Body of pancreas (tissue), 4 donors: Measurements from ENCODE around the gene SF3B4. TPM values are rescaled to one million over a fixed set of nuclear protein-coding genes. Genes with fewer than 3 reads are reported as not detected.

ENCODE experiments used
- ATAC-seq: fragments of 150-250 bp; one replicate; pipeline ENCODE4 v1.9.1; 2016
- DNase-seq, 4 donors: peaks; one replicate each; pipeline ENCODE4 v3.0.0-alpha.2; 2019
- H3K27ac ChIP-seq, 4 donors: fragments of 200-600 bp; sonication (generic); 1 replicate in 3 of 4; 2 replicates in 1 of 4; pipeline versions ENCODE4 v1.5.1 to v1.6.1; 2016 to 2019; ENCODE audit warnings: mild to moderate bottlenecking in 1 of 4, mixed read lengths in 1 of 4, moderate library complexity in 1 of 4
- H3K27me3 ChIP-seq, 2 donors: fragments of 200-600 bp; sonication (generic); one replicate each; pipeline ENCODE4 v1.6.0; 2016; ENCODE audit warnings: mild to moderate bottlenecking in 1 of 2
- H3K36me3 ChIP-seq, 2 donors: fragments of 200-600 bp; sonication (generic); replicated peaks in 1 of 2; 2 replicates each; pipeline ENCODE4 v1.5.1; 2016; ENCODE audit warnings: low read depth in 2 of 2; ENCODE audit not compliant: insufficient read depth in 1 of 2
- H3K4me1 ChIP-seq: fragments of 200-600 bp; sonication (generic); one replicate; pipeline ENCODE4 v1.6.0; 2016
- H3K4me3 ChIP-seq, 2 donors: fragments of 200-600 bp; sonication (generic); 1 replicate in 1 of 2; 2 replicates in 1 of 2; pipeline ENCODE4 v1.5.1; 2016 to 2019
- H3K9me3 ChIP-seq, 3 donors: fragments of 200-600 bp; sonication (generic); 1 replicate in 2 of 3; 2 replicates in 1 of 3; pipeline ENCODE4 v1.5.1; 2016
- CTCF ChIP-seq, 7 experiments: fragments of 450-650 bp in 4 of 7; fragments of 200-600 bp in 3 of 7; sonication (generic) in 3 of 7; IDR thresholded peaks; one replicate each; pipeline ENCODE4 v1.5.1; 2016 to 2019; ENCODE audit warnings: antibody characterized with exemption in 7 of 7
- POLR2A ChIP-seq, 3 donors: fragments of 450-650 bp; IDR thresholded peaks; one replicate each; pipeline ENCODE4 v1.6.1; 2016; ENCODE audit warnings: antibody characterized with exemption in 3 of 3, mild to moderate bottlenecking in 2 of 3
- WGBS, 2 donors: methylation state at CpG; one replicate each; pipeline ENCODE4 v1.1.5; 2017; 5-methylcytosine and 5-hydroxymethylcytosine counted together
- intact Hi-C: fragments of 100-400 bp; cut with DNase I; formaldehyde crosslinking; loops from one replicate; pipeline ENCODE4 v1.15.1; 2023
- total RNA-seq, 2 donors: library from RNA; depleted of rRNA; stranded (reverse); fragments of >200 nt; gene quantifications; one replicate each; pipeline ENCODE4 v1.1.0, GENCODE V29; 2016

Gene SF3B4
- total RNA-seq, 2 donors from 2014 or later, result 4.7 to 8.2 TPM

DNA sequence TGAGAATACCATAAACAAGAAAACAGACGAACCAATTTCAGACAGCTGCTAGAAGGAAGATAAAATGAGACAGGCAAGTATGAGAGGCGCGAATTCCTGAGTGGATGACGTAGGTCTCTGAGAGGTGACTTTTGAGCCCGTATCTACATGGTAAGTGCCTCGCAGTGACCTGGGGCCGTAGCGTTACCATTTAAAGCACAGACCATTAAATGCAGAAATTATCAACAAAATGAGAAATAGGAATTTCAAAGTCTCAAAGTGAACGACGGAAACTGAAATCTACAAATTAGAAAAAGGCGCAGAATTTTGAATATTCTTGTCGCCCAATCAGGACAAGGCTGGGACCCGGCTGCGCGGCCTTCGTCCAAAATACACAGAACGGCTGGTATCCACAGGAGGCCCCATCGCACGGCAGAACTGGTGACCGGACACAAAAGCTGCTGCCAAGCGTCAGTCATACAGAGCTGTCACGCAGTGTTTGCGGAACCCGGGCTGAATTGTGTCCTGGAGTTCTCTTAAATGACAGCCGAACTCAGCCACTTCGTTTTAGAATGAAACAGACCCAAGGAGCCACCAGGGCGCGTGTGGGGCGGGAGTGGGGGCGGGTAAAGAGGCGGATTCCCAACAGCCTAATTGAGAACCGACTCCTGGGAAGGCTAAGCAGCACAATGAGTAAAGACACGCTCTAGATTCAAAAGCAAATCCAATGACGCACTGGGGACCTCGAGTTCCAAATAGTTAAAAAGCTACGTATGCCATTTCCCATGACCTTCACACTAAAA, 42.1 kb downstream of the SF3B4 start:
- 0% methylated on average over 29 to 36 of the region's 36 CpGs for WGBS, 2 donors
- intact Hi-C loops, result no loop called here

DNA sequence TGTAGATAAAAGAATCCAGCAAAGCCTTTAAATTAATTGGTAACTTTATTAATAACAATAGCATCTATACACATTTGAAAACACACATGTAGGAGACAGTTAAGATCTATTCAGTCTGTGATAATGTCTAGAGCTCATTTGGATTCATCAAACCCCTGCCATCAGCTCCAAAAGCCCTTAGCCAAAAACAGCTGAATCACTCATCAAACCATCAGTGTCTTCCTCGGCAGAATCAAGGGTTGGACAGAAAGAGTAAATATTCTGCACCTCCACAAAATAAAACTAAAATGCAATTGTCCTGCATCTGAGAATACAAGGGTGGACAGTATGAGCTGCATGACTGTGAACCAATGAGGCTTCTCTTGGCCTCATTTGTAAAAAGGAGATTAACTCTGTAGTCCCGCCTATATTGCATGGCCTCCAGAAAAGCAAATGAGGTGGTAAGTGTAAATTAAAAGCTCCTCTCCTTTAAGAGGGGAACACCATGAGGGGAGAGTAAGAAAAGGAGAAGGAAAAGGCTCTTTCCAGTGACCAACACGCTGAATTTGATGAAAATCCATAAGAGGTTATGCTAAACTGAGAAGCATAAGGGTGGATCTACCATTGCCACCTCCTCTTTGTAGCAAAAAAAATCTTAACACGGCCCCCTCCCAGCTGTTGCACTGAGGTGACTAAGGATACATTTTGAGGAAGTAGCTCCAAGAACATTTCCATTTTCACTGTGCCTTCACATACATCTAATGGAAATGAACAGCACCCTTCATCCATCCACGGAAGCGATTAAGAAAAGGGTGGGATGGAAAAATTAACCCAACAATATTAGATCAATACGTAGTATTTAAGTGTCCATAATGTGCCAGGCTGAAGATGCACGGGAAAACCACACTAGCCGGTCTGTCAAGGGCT, 42.9 kb downstream of the SF3B4 start:
- 8 to 10% methylated on average over 9 of the region's 9 CpGs for WGBS, 2 donors
- intact Hi-C loops, result no loop called here

More for the DNA sequence above, 42.1 kb downstream of the SF3B4 start:
- no peaks in the 10 kb centered on the region for H3K27me3 ChIP-seq
- H3K4me1 ChIP-seq, result peaks cover 31% of the 10 kb centered on the region
- no peaks in the 10 kb centered on the region for H3K36me3 ChIP-seq
- peak; percentile 51 for ATAC-seq
- peak overlapping the region; percentile 81 to 100 (median 98) for H3K27ac ChIP-seq
- no peaks in the 10 kb centered on the region for H3K9me3 ChIP-seq
- peak; percentile 92 to 96 (median 94) for DNase-seq
- TF ChIP-seq CTCF (IDR thresholded peaks at IDR 0.05), result peak in 2 of 7 experiments; percentile 7 to 18
- peak in 2 of 3 donors; percentile 71 to 82 for TF ChIP-seq POLR2A (IDR thresholded peaks at IDR 0.05)
- H3K4me3 ChIP-seq, result peak overlapping the region; percentile 12 to 20

GRCh38 chr1:149883598-149884247, 43.9 kb downstream of the SF3B4 start:
- H3K36me3 ChIP-seq, result no peaks in the 10 kb centered on the region
- DNase-seq, result no peak
- H3K27me3 ChIP-seq, result no peaks in the 10 kb centered on the region
- 80 to 83% methylated on average over 3 of the region's 3 CpGs for WGBS, 2 donors
- no peak overlapping the region for H3K4me3 ChIP-seq
- H3K9me3 ChIP-seq, result no peaks in the 10 kb centered on the region
- ATAC-seq, result no peak
- intact Hi-C loops, result no loop called here
- H3K27ac ChIP-seq, result no peak overlapping the region
- TF ChIP-seq CTCF (IDR thresholded peaks at IDR 0.05) (no peak), POLR2A (IDR thresholded peaks at IDR 0.05) (peak in 2 of 3 donors; percentile 40 to 51)
- H3K4me1 ChIP-seq, result peaks cover 26% of the 10 kb centered on the region

More for the DNA sequence above, 42.9 kb downstream of the SF3B4 start:
- Histone ChIP-seq H3K27ac (peak overlapping the region; percentile 81 to 100 (median 98)), H3K27me3 (no peaks in the 10 kb centered on the region), H3K4me1 (peaks cover 31% of the 10 kb centered on the region), H3K36me3 (no peaks in the 10 kb centered on the region), H3K4me3 (peak overlapping the region; percentile 12 to 20), H3K9me3 (no peaks in the 10 kb centered on the region)
- TF ChIP-seq CTCF (IDR thresholded peaks at IDR 0.05), result no peak
- no peak for TF ChIP-seq POLR2A (IDR thresholded peaks at IDR 0.05)
- DNase-seq, result peak in 1 of 4 donors; percentile 38
- ATAC-seq, result no peak

DNA sequence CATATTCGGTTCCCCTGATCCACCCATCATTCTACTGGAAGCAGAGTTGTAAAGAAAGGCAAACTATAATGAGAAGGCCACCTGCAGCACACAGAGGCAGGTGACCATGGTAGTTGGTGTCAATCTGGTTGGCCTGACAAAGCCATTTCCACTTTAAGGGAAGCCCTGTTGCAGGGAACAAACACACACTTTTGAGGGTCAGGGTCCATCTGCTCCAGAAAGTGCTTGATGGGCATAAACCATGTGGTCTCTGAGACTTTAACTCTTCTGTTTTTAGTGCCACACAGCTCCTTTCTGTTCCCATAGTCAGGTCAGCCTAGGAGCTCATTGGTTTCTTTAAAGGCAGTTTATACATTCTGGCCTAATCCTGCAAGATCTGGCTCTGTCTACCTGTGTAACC, 45.7 kb downstream of the SF3B4 start:
- H3K4me3 ChIP-seq, result no peak overlapping the region
- H3K27ac ChIP-seq, result no peak overlapping the region
- TF ChIP-seq CTCF (IDR thresholded peaks at IDR 0.05) (no peak), POLR2A (IDR thresholded peaks at IDR 0.05) (no peak)
- intact Hi-C loops, result no loop called here
- H3K9me3 ChIP-seq, result no peaks in the 10 kb centered on the region
- ATAC-seq (no peak), DNase-seq (no peak)
- H3K36me3 ChIP-seq, result no peaks in the 10 kb centered on the region
- H3K4me1 ChIP-seq, result peaks cover 18% of the 10 kb centered on the region
- 76 to 88% methylated on average over 1 of the region's 1 CpG for WGBS, 2 donors
- H3K27me3 ChIP-seq, result no peaks in the 10 kb centered on the region
